Erythroblast (primary cell): ENCODE data around the gene CALN1.
A peak's percentile ranks its signal among the peaks of the same experiment; 100 is the strongest.
"Not testable (repeated sequence)": the region's sequence is repeated elsewhere in the genome, so short reads cannot be mapped to it uniquely, and the experiment has no call there.

Source experiments
- DNase-seq, 2 experiments: peaks; one replicate each; lab custom pipeline; 2025; lab: John Stamatoyannopoulos, UW
- GATA1 ChIP-seq: IDR thresholded peaks from 2 replicates; pipeline ENCODE4 v1.6.1; 2011; ENCODE audit warnings: low read depth, mild to moderate bottlenecking, control low read depth, low read length, moderate library complexity
- POLR2A ChIP-seq: IDR thresholded peaks from 2 replicates; pipeline ENCODE4 v1.6.1; 2011; ENCODE audit warnings: mild to moderate bottlenecking, low read length

The CALN1 gene

DNA sequence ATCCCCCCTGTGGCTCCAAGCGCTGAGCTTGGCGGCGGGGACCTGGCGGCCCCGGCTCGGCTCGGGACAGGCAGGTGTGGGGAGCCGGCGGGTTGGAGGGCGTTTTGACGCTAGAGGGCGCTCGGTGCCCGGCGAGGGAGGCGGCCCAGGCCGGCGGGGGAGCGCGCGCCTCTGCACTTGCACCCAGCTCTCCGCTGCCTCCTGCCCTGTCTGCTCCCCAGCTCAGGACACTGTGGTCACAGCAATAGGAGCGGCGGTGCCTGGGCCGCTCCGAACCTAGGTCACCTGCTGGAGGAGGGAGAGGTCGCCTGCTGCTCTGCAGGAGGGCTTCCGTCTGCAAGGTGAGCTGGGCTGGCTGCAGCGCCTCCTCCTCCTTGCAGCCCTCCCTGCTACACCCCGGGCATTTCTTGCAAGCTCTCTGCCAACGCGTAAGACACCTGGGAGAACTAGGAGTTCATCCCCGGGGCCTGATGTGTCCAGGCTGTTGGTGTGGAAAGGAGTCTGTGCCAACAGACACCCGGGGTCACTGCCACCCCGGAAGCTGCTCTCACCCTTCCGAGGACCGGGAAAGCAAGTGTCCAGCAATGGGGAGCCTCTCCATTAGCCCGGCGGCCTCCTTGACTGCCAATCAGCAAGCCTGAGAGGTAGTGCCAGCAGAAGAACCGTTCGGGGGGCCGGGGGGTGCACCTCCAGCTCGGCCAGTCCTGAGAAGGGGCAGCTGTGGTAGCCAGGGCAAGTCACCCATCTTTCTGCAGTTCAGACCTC, 659.8 kb downstream of the CALN1 start:
- DNase-seq: peak; percentile 24 to 55
- no peak for TF ChIP-seq GATA1
- TF ChIP-seq POLR2A: no peak

DNA sequence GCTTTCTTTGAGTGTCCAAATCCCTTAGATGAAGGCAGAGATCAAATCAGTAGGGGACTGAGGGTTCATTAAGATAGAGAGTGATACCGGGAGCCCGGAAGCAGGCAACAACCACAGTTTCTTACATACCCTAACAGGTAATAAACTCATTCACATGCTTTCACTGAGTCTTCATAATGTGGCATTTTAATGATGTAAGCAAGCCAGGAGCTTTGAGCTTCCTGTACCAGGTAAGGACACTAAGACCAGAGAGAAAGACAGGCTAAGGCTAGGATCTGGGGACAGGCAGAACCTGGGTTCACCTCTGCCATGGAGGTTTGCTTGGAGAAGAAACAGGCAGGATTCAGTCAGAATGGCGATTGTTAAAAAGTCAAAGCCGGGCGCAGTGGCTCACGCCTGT, 661.8 kb downstream of the CALN1 start:
- no peak for DNase-seq
- TF ChIP-seq GATA1 (no peak), POLR2A (no peak)

DNA sequence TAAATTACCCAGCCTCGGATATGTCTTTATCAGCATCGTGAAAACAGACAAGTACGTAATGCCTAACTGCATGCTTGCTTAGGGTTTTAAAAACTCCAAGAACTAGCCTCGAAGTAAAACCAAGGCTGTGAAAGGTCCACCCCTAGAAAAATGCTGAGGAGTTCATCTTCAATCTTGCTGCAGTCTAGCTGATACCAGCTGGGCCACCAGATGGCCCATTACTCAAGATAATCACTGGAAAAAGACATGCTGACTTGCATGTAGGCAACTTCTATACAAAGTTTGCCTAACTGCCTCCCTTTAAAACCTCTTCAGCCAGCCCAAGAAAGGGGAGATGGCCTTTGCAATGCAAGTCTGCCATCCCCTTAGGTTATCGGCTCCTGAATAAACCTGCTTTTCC, 666.1 kb downstream of the CALN1 start:
- DNase-seq: no peak
- TF ChIP-seq GATA1 (no peak), POLR2A (no peak)

DNA sequence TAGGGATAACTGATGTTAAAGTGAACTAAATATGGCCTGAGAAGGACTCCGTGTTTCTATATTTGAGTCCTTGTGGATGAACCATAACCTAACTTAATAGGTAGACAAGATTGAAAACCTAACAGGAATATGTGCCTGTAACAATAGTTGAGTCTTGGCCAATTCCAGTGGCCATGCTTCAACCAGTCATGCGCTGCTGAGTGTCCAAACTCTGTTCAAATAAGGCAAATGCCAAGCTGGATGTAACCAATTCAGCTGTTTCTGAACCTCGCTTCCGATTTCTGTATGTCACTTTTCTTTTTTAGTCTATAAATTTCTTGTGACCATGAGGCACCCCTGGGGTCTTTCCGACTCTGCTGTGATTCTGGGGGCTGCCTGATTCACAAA, 672.0 kb downstream of the CALN1 start:
- DNase-seq: no peak
- TF ChIP-seq POLR2A (no peak), GATA1 (no peak)

GRCh38 chr7:71739520-71740173, 672.5 kb downstream of the CALN1 start:
- TF ChIP-seq GATA1 (no peak), POLR2A (no peak)
- no peak for DNase-seq

GRCh38 chr7:71737931-71738540, 674.1 kb downstream of the CALN1 start:
- not testable (repeated sequence) for DNase-seq

DNA sequence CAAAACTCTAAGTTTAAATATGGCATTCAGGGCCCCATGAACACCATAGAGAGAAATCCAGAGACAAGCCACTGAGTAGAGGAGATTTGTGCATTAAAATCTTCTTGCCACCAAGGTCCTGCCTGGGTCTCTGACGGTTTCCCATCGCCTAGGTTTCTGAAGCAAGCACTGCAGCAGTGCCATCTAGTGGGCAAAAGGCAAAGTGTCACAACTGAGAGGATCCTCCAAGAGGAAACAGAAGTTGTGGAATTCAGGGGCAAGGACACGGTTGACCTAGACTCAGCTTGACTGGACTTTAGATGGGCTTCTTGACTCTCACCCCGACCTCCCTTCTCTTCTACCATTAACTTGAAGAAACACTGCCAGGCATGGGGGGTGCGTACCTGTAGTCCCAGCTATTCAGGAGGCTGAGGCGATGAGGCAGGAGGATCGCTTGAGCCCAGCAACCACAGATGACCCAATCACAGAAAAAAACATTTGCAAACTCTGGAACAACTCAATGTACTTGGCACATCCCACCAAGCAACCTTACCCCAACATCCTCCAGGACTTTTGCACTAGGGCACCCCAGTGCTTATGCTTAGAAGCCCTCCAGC, 676.1 kb downstream of the CALN1 start:
- DNase-seq: peak; percentile 39 to 67
- TF ChIP-seq POLR2A (no peak), GATA1 (no peak)

GRCh38 chr7:71733107-71733870, 678.8 kb downstream of the CALN1 start:
- TF ChIP-seq POLR2A: no peak
- TF ChIP-seq GATA1: no peak
- peak; percentile 61 to 75 for DNase-seq

DNA sequence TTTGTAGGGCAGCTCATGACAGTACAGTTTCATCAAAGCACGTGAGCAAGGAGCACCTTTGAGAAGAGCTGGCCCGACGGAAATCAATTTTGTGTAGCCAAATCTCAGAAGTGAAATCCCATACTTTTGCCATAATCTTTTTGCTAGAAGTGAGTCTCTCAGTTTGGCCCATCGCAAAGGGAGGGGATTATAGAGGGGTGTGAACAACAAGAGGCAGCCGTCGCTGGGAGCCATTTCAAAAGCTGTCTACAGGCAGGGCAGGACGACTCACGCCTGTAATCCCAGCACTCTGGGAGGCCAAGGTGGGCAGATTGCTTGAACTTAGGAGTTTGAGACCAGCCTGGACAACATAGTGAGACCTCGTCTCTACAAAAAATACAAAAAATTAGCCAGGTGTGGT, 680.4 kb downstream of the CALN1 start:
- DNase-seq: no peak
- TF ChIP-seq GATA1: no peak
- no peak for TF ChIP-seq POLR2A
